Neural progenitor cell (in vitro differentiated cells): ENCODE data around the gene SCRG1. TPM values are rescaled to one million over a fixed set of nuclear protein-coding genes. Genes with fewer than 3 reads are reported as not detected.

Experiments used
- DNase-seq: peaks from one replicate; pipeline ENCODE4 v3.0.0-alpha.2; 2016; ENCODE audit warnings: low spot score
- H2AFZ ChIP-seq: fragments of 200-600 bp; sonication (generic); replicated peaks from 2 replicates; pipeline ENCODE4 v1.6.1; 2016; ENCODE audit warnings: antibody characterized with exemption
- H3F3A ChIP-seq: fragments of 200-600 bp; sonication (generic); 2 replicates; pipeline ENCODE4 v1.6.1; 2016; ENCODE audit warnings: antibody characterized with exemption, low read depth
- H3K27ac ChIP-seq: fragments of 200-600 bp; sonication (generic); 2 replicates; pipeline ENCODE4 v1.5.1; 2016; ENCODE audit warnings: mild to moderate bottlenecking
- H3K27me3 ChIP-seq: fragments of 200-600 bp; sonication (generic); 2 replicates; pipeline ENCODE4 v1.6.1; 2016; ENCODE audit warnings: mild to moderate bottlenecking, moderate library complexity
- H3K36me3 ChIP-seq: fragments of 200-600 bp; sonication (generic); 2 replicates; pipeline ENCODE4 v1.5.1; 2016
- H3K4me1 ChIP-seq: fragments of 200-600 bp; sonication (generic); 2 replicates; pipeline ENCODE4 v1.6.1; 2016; ENCODE audit warnings: mixed run types
- H3K4me2 ChIP-seq: fragments of 200-600 bp; sonication (generic); 2 replicates; pipeline ENCODE4 v1.6.1; 2016
- H3K4me3 ChIP-seq: fragments of 200-600 bp; sonication (generic); 2 replicates; pipeline ENCODE4 v1.5.1; 2016
- H3K79me2 ChIP-seq: fragments of 200-600 bp; sonication (generic); 2 replicates; pipeline ENCODE4 v1.6.1; 2016; ENCODE audit warnings: low read depth
- H3K9ac ChIP-seq: fragments of 200-600 bp; sonication (generic); 2 replicates; pipeline ENCODE4 v1.6.1; 2016
- H3K9me3 ChIP-seq: fragments of 200-600 bp; sonication (generic); 2 replicates; pipeline ENCODE4 v1.5.1; 2016; ENCODE audit warnings: low read depth
- H4K20me1 ChIP-seq: fragments of 200-600 bp; sonication (generic); 2 replicates; pipeline ENCODE4 v1.6.1; 2016; ENCODE audit warnings: low read depth
- H3K27ac Mint-ChIP-seq: 3 replicates; pipeline ENCODE4 v1.8.0; 2021; ENCODE audit warnings: mixed read lengths
- H3K27me3 Mint-ChIP-seq: 2 replicates; pipeline ENCODE4 v1.8.0; 2022; ENCODE audit warnings: low read depth, mild to moderate bottlenecking, inconsistent platforms, moderate library complexity, mixed read lengths; ENCODE audit not compliant: insufficient read depth
- H3K36me3 Mint-ChIP-seq: 3 replicates; pipeline ENCODE4 v1.8.0; 2021; ENCODE audit warnings: mixed read lengths
- H3K4me1 Mint-ChIP-seq: 3 replicates; pipeline ENCODE4 v1.8.0; 2021; ENCODE audit warnings: mixed read lengths
- H3K4me3 Mint-ChIP-seq: 3 replicates; pipeline ENCODE4 v1.8.0; 2021; ENCODE audit warnings: mild to moderate bottlenecking, moderate library complexity, mixed read lengths
- H3K9me3 Mint-ChIP-seq: 3 replicates; pipeline ENCODE4 v1.8.0; 2020; ENCODE audit warnings: mixed read lengths
- CTCF ChIP-seq: fragments of 200-600 bp; sonication (generic); IDR thresholded peaks from 2 replicates; pipeline ENCODE4 v1.5.1; 2017; ENCODE audit warnings: antibody characterized with exemption, mild to moderate bottlenecking
- EZH2 ChIP-seq: fragments of 200-600 bp; sonication (generic); IDR thresholded peaks from 2 replicates; pipeline ENCODE4 v1.6.1; 2017; ENCODE audit warnings: antibody characterized with exemption, mild to moderate bottlenecking, moderate library complexity
- EZH2phosphoT487 ChIP-seq: fragments of 200-600 bp; sonication (generic); IDR thresholded peaks from 2 replicates; pipeline ENCODE4 v1.6.1; 2017; ENCODE audit warnings: antibody characterized with exemption
- total RNA-seq: library from RNA; depleted of rRNA; stranded (reverse); fragments of >200 nt; gene quantifications from 2 replicates; pipeline ENCODE4 v1.2.3, GENCODE V29; 2015; ENCODE audit warnings: low replicate concordance

SCRG1 gene
- total RNA-seq, 1 donor from 2014 or later = 0.37 TPM

- no peak overlapping the region for H3K4me3 Mint-ChIP-seq
- H3F3A ChIP-seq = no peaks in the 10 kb centered on the region
- peak; percentile 17 for DNase-seq
- H3K4me1 ChIP-seq = no peaks in the 10 kb centered on the region
- no peaks in the 10 kb centered on the region for H3K9me3 ChIP-seq
- H3K27me3 Mint-ChIP-seq = no peaks in the 10 kb centered on the region
- no peak overlapping the region for H3K4me2 ChIP-seq
- no peaks in the 10 kb centered on the region for H3K27me3 ChIP-seq
- no peaks in the 10 kb centered on the region for H3K79me2 ChIP-seq
- no peak overlapping the region for H3K4me3 ChIP-seq
- H3K9ac ChIP-seq = no peak overlapping the region
- peaks cover 7% of the 10 kb centered on the region for H3K36me3 Mint-ChIP-seq
- H2AFZ ChIP-seq = peak overlapping the region; percentile 50
- no peaks in the 10 kb centered on the region for H3K9me3 Mint-ChIP-seq
- TF ChIP-seq CTCF = peak; percentile 49
- TF ChIP-seq EZH2 = no peak
- no peaks in the 10 kb centered on the region for H3K4me1 Mint-ChIP-seq
- H4K20me1 ChIP-seq = no peaks in the 10 kb centered on the region
- H3K36me3 ChIP-seq = no peaks in the 10 kb centered on the region
- H3K27ac Mint-ChIP-seq = no peak overlapping the region
- no peak overlapping the region for H3K27ac ChIP-seq
These were observed 38.2 kb downstream of the SCRG1 start for GRCh38 chr4:173360587-173361221.

- Mint-ChIP-seq H3K27ac (no peak overlapping the region), H3K27me3 (no peaks in the 10 kb centered on the region), H3K36me3 (peaks cover 5% of the 10 kb centered on the region), H3K4me1 (no peaks in the 10 kb centered on the region), H3K4me3 (no peak overlapping the region), H3K9me3 (no peaks in the 10 kb centered on the region)
- Histone ChIP-seq H3K79me2 (no peaks in the 10 kb centered on the region), H3K27ac (no peak overlapping the region), H3K27me3 (no peaks in the 10 kb centered on the region), H3F3A (no peaks in the 10 kb centered on the region), H3K36me3 (no peaks in the 10 kb centered on the region), H3K9ac (no peak overlapping the region), H3K4me1 (no peaks in the 10 kb centered on the region), H2AFZ (no peak overlapping the region), H4K20me1 (no peaks in the 10 kb centered on the region), H3K4me2 (no peak overlapping the region), H3K9me3 (no peaks in the 10 kb centered on the region), H3K4me3 (no peak overlapping the region)
- no peak for TF ChIP-seq EZH2phosphoT487
- no peak for TF ChIP-seq CTCF
- no peak for TF ChIP-seq EZH2
- DNase-seq = no peak
These were observed 41.0 kb downstream of the SCRG1 start for GRCh38 chr4:173357939-173358338.

- no peaks in the 10 kb centered on the region for H3K9me3 ChIP-seq
- Mint-ChIP-seq H3K4me1 (peaks cover 7% of the 10 kb centered on the region), H3K27me3 (no peaks in the 10 kb centered on the region)
These were observed 51.4 kb downstream of the SCRG1 start for GRCh38 chr4:173347467-173347866.

More at GRCh38 chr4:173347467-173347866, 51.4 kb downstream of the SCRG1 start:
- Mint-ChIP-seq H3K4me3 (no peak overlapping the region), H3K36me3 (peaks cover 4% of the 10 kb centered on the region), H3K9me3 (no peaks in the 10 kb centered on the region), H3K27ac (no peak overlapping the region)
- TF ChIP-seq EZH2 (no peak), CTCF (no peak), EZH2phosphoT487 (no peak)
- Histone ChIP-seq H4K20me1 (no peaks in the 10 kb centered on the region), H3F3A (peaks cover 11% of the 10 kb centered on the region), H3K9ac (no peak overlapping the region), H3K4me1 (peaks cover 17% of the 10 kb centered on the region), H3K27me3 (no peaks in the 10 kb centered on the region), H3K36me3 (no peaks in the 10 kb centered on the region), H3K27ac (no peak overlapping the region), H3K4me3 (no peak overlapping the region), H2AFZ (no peak overlapping the region), H3K79me2 (no peaks in the 10 kb centered on the region), H3K4me2 (no peak overlapping the region)
- DNase-seq = no peak
